OCI-LY7 (cell line): ENCODE data around the gene STAC. TPM values are rescaled to one million over a fixed set of nuclear protein-coding genes. Genes with fewer than 3 reads are reported as not detected.

Experiments
- BruUV-seq: library from RNA; stranded (reverse); fragments of 400-500 nt; replicated peaks from 2 replicates; lab custom pipeline; 2021; lab: Mats Ljungman, UMichigan
- CTCF ChIA-PET: fragments of 300-600 bp; sonication (Branson Sonifier 250); formaldehyde crosslinking; loops from one replicate; lab custom pipeline; 2022; ENCODE audit warnings: antibody characterized with exemption; ENCODE audit not compliant: unreplicated experiment; lab: Charles Lee
- POLR2A ChIA-PET: fragments of 300-600 bp; sonication (Branson Sonifier 250); formaldehyde crosslinking; loops from one replicate; lab custom pipeline; 2022; ENCODE audit warnings: antibody characterized with exemption; lab: Charles Lee
- DNase-seq: peaks from one replicate; pipeline ENCODE4 v3.0.0-alpha.2; 2015; ENCODE audit warnings: low spot score
- H2AFZ ChIP-seq: fragments of 200-600 bp; sonication (generic), shearing (Covaris generic); 2 replicates; pipeline ENCODE4 v1.6.1; 2014; ENCODE audit warnings: mild to moderate bottlenecking, antibody characterized with exemption, low read length, moderate library complexity
- H3K27ac ChIP-seq: fragments of 200-600 bp; sonication (generic); 2 replicates; pipeline ENCODE4 v1.5.1; 2014; ENCODE audit warnings: mixed run types, low read depth, mild to moderate bottlenecking, moderate library complexity, low read length, inconsistent platforms; ENCODE audit not compliant: poor library complexity, severe bottlenecking
- H3K36me3 ChIP-seq: fragments of 200-600 bp; sonication (generic); 2 replicates; pipeline ENCODE4 v1.6.1; 2014; ENCODE audit warnings: mild to moderate bottlenecking, antibody characterized with exemption, low read length, moderate library complexity, mixed read lengths; ENCODE audit not compliant: insufficient read depth
- H3K4me1 ChIP-seq: fragments of 200-600 bp; sonication (generic); 2 replicates; pipeline ENCODE4 v1.5.1; 2014; ENCODE audit warnings: mild to moderate bottlenecking, low read length; ENCODE audit not compliant: insufficient read depth, poor library complexity, severe bottlenecking
- H3K4me2 ChIP-seq: fragments of 200-600 bp; sonication (generic); 2 replicates; pipeline ENCODE4 v1.6.1; 2014; ENCODE audit warnings: mild to moderate bottlenecking, low read length
- H3K4me3 ChIP-seq: fragments of 200-600 bp; sonication (generic); 2 replicates; pipeline ENCODE4 v1.5.1; 2014; ENCODE audit warnings: mild to moderate bottlenecking, low read depth, low read length; ENCODE audit not compliant: poor library complexity, severe bottlenecking
- H3K79me2 ChIP-seq: fragments of 200-600 bp; sonication (generic); 2 replicates; pipeline ENCODE4 v1.6.1; 2016; ENCODE audit warnings: low read depth, mild to moderate bottlenecking, low read length, moderate library complexity, mixed read lengths; ENCODE audit not compliant: insufficient read depth
- H3K9me2 ChIP-seq: fragments of 200-600 bp; sonication (generic); 2 replicates; pipeline ENCODE4 v1.6.1; 2016; ENCODE audit warnings: mild to moderate bottlenecking, low read length, mixed read lengths; ENCODE audit not compliant: insufficient read depth
- H3K9me3 ChIP-seq: fragments of 200-600 bp; sonication (generic); 2 replicates; pipeline ENCODE4 v1.6.1; 2014; ENCODE audit warnings: mild to moderate bottlenecking, mixed run types, low read length, mixed read lengths
- H4K20me1 ChIP-seq: fragments of 200-600 bp; sonication (generic); 2 replicates; pipeline ENCODE4 v1.6.1; 2014; ENCODE audit warnings: mild to moderate bottlenecking, antibody characterized with exemption, low read length, moderate library complexity, mixed read lengths; ENCODE audit not compliant: insufficient read depth
- EZH2phosphoT487 ChIP-seq: fragments of 200-600 bp; sonication (generic); IDR thresholded peaks from 2 replicates; pipeline ENCODE4 v1.6.1; 2018; ENCODE audit warnings: low read depth, borderline replicate concordance, mild to moderate bottlenecking, mixed run types, antibody characterized with exemption, low read length, moderate library complexity, mixed read lengths
- intact Hi-C: fragments of 100-400 bp; cut with micrococcal nuclease; formaldehyde crosslinking; loops from one replicate; pipeline ENCODE4 v1.10.0; 2022; ENCODE audit not compliant: unreplicated experiment
- total RNA-seq, 2 experiments: library from RNA; depleted of rRNA in 1 of 2; stranded (reverse); fragments of >200 nt in 1 of 2; shearing (Covaris generic) in 1 of 2; gene quantifications; 2 replicates each; pipeline ENCODE4 v1.2.3, GENCODE V29; 2014 to 2022
- TF ChIP-seq, protein P1 (sequence below): fragments of 200-600 bp; sonication (generic); conservative IDR thresholded peaks from 2 replicates; pipeline ENCODE4 v1.5.1; 2014; ENCODE audit warnings: mild to moderate bottlenecking, antibody characterized with exemption, low read length, moderate library complexity, mixed read lengths

STAC gene
- total RNA-seq, 2 experiments from 2014 or later = not detected

DNA sequence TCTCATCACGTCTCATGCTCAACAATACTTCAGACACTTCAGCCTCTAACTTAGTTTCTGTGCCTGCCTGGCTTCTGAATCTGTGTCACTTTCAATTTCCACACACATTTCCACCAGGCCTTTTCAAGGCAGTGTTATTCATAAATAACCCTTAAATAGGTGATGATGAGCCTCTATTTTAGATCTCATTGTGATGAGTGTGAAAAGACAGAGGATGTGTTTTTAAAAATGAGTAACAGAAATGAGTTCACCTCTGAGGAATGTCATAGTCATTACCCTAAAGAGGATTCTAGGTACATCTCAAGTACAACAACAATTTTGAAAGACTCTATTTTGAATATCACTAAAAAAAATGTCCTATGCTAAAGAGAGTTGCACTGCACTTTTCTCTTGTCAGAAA lies 64.6 kb downstream of the STAC start:
- Histone ChIP-seq H3K4me1 (no peaks in the 10 kb centered on the region), H3K9me3 (no peaks in the 10 kb centered on the region), H4K20me1 (no peaks in the 10 kb centered on the region), H3K79me2 (no peaks in the 10 kb centered on the region), H2AFZ (no peak overlapping the region), H3K27ac (no peak overlapping the region), H3K4me3 (no peak overlapping the region), H3K36me3 (no peaks in the 10 kb centered on the region), H3K9me2 (no peaks in the 10 kb centered on the region), H3K4me2 (no peak overlapping the region)
- POLR2A ChIA-PET = no interaction called here
- intact Hi-C loops = no loop called here
- no peak for DNase-seq
- TF ChIP-seq, protein P1, sequence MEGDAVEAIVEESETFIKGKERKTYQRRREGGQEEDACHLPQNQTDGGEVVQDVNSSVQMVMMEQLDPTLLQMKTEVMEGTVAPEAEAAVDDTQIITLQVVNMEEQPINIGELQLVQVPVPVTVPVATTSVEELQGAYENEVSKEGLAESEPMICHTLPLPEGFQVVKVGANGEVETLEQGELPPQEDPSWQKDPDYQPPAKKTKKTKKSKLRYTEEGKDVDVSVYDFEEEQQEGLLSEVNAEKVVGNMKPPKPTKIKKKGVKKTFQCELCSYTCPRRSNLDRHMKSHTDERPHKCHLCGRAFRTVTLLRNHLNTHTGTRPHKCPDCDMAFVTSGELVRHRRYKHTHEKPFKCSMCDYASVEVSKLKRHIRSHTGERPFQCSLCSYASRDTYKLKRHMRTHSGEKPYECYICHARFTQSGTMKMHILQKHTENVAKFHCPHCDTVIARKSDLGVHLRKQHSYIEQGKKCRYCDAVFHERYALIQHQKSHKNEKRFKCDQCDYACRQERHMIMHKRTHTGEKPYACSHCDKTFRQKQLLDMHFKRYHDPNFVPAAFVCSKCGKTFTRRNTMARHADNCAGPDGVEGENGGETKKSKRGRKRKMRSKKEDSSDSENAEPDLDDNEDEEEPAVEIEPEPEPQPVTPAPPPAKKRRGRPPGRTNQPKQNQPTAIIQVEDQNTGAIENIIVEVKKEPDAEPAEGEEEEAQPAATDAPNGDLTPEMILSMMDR = no peak
- TF ChIP-seq EZH2phosphoT487 = no peak
- CTCF ChIA-PET = no interaction called here
- BruUV-seq = no TSS peak

DNA sequence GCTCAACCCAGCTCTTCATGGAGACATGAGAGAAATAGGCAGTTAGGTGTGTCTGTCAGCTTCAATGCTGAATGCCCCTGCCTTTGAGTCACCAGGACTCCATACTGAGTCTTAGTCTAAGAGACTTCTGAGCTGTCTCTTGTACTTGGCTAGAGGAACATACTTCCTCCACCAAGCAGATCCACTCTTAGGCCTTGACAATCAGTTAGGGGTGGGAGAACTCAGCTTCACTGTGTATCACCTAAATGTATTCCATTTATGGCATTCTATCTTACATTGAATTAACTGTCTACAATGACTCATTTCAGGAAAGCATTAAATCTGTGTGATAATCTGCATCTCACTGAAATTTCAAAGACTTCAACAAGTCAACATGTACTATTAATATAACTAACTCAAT lies 66.0 kb downstream of the STAC start:
- Histone ChIP-seq H3K27ac (no peak overlapping the region), H3K4me1 (no peaks in the 10 kb centered on the region), H2AFZ (no peak overlapping the region), H3K9me3 (no peaks in the 10 kb centered on the region), H3K9me2 (no peaks in the 10 kb centered on the region), H3K36me3 (no peaks in the 10 kb centered on the region), H4K20me1 (no peaks in the 10 kb centered on the region), H3K4me3 (no peak overlapping the region), H3K79me2 (no peaks in the 10 kb centered on the region), H3K4me2 (no peak overlapping the region)
- ChIA-PET POLR2A (no interaction called here), CTCF (interaction anchor here (0.8 kb wide), 1 partner anchor 14 kb away, joined by 3 read pairs; no protein-coding TSS in a partner anchor)
- no peak for DNase-seq
- no peak for TF ChIP-seq EZH2phosphoT487
- TF ChIP-seq, protein P1 = no peak
- intact Hi-C loops = no loop called here
- BruUV-seq = no TSS peak

DNA sequence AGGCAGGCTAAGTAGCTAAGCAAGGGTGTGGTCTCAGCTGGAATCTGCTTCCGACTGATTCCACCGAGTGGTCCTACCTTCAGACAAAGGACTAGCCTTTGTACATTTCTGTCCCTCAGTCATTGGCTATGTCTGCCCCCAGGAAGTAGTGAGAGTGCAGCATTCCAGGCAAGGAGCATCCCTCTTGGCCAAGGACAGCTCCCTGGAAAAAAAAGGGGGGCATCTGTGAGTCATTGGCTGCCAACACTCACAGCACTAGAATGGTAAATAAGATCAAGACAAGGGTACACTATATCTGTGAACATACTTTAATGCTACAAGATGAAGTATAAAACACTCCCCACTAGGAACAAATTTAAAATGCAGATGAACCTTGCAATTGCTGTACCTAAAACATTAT lies 66.8 kb downstream of the STAC start:
- H3K36me3 ChIP-seq = no peaks in the 10 kb centered on the region
- BruUV-seq = no TSS peak
- no peak overlapping the region for H3K27ac ChIP-seq
- H3K4me3 ChIP-seq = no peak overlapping the region
- intact Hi-C loops = no loop called here
- H2AFZ ChIP-seq = no peak overlapping the region
- POLR2A ChIA-PET = no interaction called here
- DNase-seq = no peak
- CTCF ChIA-PET = no interaction called here
- no peak for TF ChIP-seq EZH2phosphoT487
- TF ChIP-seq, protein P1 = no peak
- H3K4me1 ChIP-seq = no peaks in the 10 kb centered on the region
- H4K20me1 ChIP-seq = no peaks in the 10 kb centered on the region
- H3K4me2 ChIP-seq = no peak overlapping the region
- no peaks in the 10 kb centered on the region for H3K79me2 ChIP-seq
- H3K9me2 ChIP-seq = no peaks in the 10 kb centered on the region
- no peaks in the 10 kb centered on the region for H3K9me3 ChIP-seq
